HepG2 (cell line): ENCODE data around the gene FER1L5. TPM values are rescaled to one million over a fixed set of nuclear protein-coding genes. Genes with fewer than 3 reads are reported as not detected.
A peak's percentile ranks its signal among the peaks of the same experiment; 100 is the strongest.

Experiments
- CBX5 ChIP-seq: sonication (generic); formaldehyde crosslinking; IDR thresholded peaks from 2 replicates; pipeline ENCODE4 v1.4.0; 2020; ENCODE audit warnings: missing genetic modification reagents, borderline replicate concordance
- GTF3A ChIP-seq: sonication (generic); formaldehyde crosslinking; conservative IDR thresholded peaks from 2 replicates; pipeline ENCODE4 v1.4.0; 2020; ENCODE audit warnings: mild to moderate bottlenecking, missing genetic modification reagents
- IRF2 ChIP-seq: IDR thresholded peaks from 2 replicates; pipeline ENCODE4 v1.6.1; 2018; ENCODE audit warnings: missing genetic modification reagents, missing compliant biosample characterization
- MBD4 ChIP-seq: IDR thresholded peaks from 2 replicates; pipeline ENCODE4 v1.6.1; 2012; ENCODE audit warnings: low read length, inconsistent platforms, borderline replicate concordance
- NR1H2 ChIP-seq: sonication (generic); formaldehyde crosslinking; IDR thresholded peaks from 2 replicates; pipeline ENCODE4 v1.8.1; 2022; ENCODE audit warnings: low read depth, missing genetic modification reagents, borderline replicate concordance
- PRMT3 ChIP-seq: sonication (generic); formaldehyde crosslinking; IDR thresholded peaks from 2 replicates; pipeline ENCODE4 v1.8.1; 2022; ENCODE audit warnings: low read depth, mild to moderate bottlenecking, moderate library complexity, missing genetic modification reagents, borderline replicate concordance
- YEATS4 ChIP-seq: sonication (generic); formaldehyde crosslinking; IDR thresholded peaks from 2 replicates; pipeline ENCODE4 v1.4.0; 2020; ENCODE audit warnings: missing genetic modification reagents, borderline replicate concordance
- ZHX2 ChIP-seq, 2 experiments: sonication (generic) in 1 of 2; formaldehyde crosslinking in 1 of 2; IDR thresholded peaks; 2 replicates each; pipeline versions ENCODE4 v1.6.1 to v1.9.0; 2014 to 2022; ENCODE audit warnings: antibody characterized with exemption in 1 of 2, borderline replicate concordance in 1 of 2, inconsistent platforms in 1 of 2, low read depth in 1 of 2, missing genetic modification reagents in 1 of 2
- ZNF3 ChIP-seq: IDR thresholded peaks from 2 replicates; pipeline ENCODE4 v1.7.0; 2017; ENCODE audit warnings: inconsistent platforms
- ZNF552 ChIP-seq: sonication (generic); formaldehyde crosslinking; IDR thresholded peaks from 2 replicates; pipeline ENCODE4 v1.9.0; 2022; ENCODE audit warnings: missing genetic modification reagents, mild to moderate bottlenecking, borderline replicate concordance
- ZNF672 ChIP-seq: sonication (generic); formaldehyde crosslinking; IDR thresholded peaks from 2 replicates; pipeline ENCODE4 v1.8.1; 2022; ENCODE audit warnings: missing genetic modification reagents
- ZNF703 ChIP-seq: sonication (generic); formaldehyde crosslinking; IDR thresholded peaks from 2 replicates; pipeline ENCODE4 v1.5.1; 2020; ENCODE audit warnings: missing genetic modification reagents, mild to moderate bottlenecking, moderate library complexity, borderline replicate concordance
- ZNF776 ChIP-seq: sonication (generic); formaldehyde crosslinking; IDR thresholded peaks from 2 replicates; pipeline ENCODE4 v1.4.0; 2020; ENCODE audit warnings: mild to moderate bottlenecking, missing genetic modification reagents
- ZNF841 ChIP-seq: sonication (generic); formaldehyde crosslinking; IDR thresholded peaks from 2 replicates; pipeline ENCODE4 v1.8.1; 2023; ENCODE audit warnings: missing genetic modification reagents, borderline replicate concordance
- polyA plus RNA-seq, 8 experiments: library from polyadenylated mRNA; depleted of rRNA in 3 of 8; stranded (reverse) in 7 of 8; unstranded in 1 of 8; fragments of >200 nt; fragmentation: Illumina TruSeq in 4 of 8; extraction: Trizol in 4 of 8; gene quantifications; 2 replicates each; pipeline versions ENCODE4 v1.2.1 to v1.2.3, GENCODE V29; 2011 to 2016; ENCODE audit warnings: low read depth in 4 of 8, missing spikeins in 1 of 8, mixed read lengths in 1 of 8; ENCODE audit not compliant: insufficient read depth in 1 of 8
- total RNA-seq, 5 experiments: library from RNA; depleted of rRNA; stranded (reverse); fragments of >200 nt; fragmentation: Illumina TruSeq; extraction: Trizol; gene quantifications; 2 replicates each; pipeline ENCODE4 v1.2.3, GENCODE V29; 2016; ENCODE audit warnings: low read depth in 1 of 5
- TF ChIP-seq, protein P1 (sequence below): sonication (generic); formaldehyde crosslinking; IDR thresholded peaks from 2 replicates; pipeline ENCODE4 v1.4.0; 2020; ENCODE audit warnings: missing genetic modification reagents
- TF ChIP-seq, protein P2 (sequence below): sonication (generic); formaldehyde crosslinking; IDR thresholded peaks from 2 replicates; pipeline ENCODE4 v1.5.0; 2020; ENCODE audit warnings: mild to moderate bottlenecking, missing genetic modification reagents
- TF ChIP-seq, protein P3 (sequence below): sonication (generic); formaldehyde crosslinking; IDR thresholded peaks from 2 replicates; pipeline ENCODE4 v1.8.0; 2022; ENCODE audit warnings: missing genetic modification reagents, mild to moderate bottlenecking, inconsistent platforms, borderline replicate concordance

FER1L5 gene
- total and polyA plus RNA-seq, 2 of the 13 experiments (the other 11 are each of a cell fraction or from before 2014, with no cell fraction given): 0.02 to 0.08 TPM

DNA sequence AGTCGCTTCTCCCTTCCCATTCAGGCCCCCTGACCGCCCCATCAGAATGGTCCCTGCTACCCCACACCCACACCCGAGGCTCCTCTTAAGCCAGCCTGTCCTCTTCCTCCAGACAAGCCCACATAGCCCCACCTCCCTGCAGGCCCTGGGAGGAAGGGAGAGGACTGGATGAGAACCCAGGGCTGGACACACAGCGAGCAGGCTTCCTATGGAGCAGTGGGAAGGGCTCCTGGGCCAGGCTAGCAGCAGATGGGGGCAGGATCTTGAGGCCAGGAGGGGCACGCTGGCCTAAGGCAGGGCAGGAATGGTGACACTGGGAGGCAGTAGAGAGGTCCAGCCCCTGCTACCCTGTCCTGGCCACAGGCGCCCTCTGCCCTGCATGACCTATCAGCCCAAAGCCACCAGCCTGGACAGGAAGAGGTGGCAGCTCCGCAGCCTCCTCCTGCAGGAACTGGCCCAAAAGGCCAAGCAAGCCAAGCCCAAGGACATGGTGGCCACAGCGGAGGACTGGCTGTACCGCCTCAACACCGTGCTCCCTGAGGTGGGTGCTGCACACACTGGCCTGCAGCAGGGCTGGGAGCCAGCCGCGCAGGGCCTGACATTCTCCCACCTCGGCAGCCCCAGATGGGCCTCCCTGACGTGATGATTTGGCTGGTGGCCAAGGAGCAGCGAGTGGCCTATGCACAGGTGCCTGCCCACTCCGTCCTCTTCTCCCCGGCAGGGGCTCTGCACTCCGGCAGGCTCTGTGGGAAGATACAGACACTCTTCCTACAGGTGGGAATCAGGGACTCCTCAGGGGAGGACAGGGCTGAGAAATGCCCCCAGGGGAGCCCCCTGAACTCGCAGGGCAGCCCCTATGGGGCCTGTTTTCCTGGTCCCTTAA lies 43.3 kb downstream of the FER1L5 start (continued):
- TF ChIP-seq PRMT3 (no peak), ZNF703 (no peak), ZNF3 (CRISPR knock-in tag) (no peak), ZNF552 (CRISPR knock-in tag) (peak; percentile 80; the same call in 1 of the 2 replicates), IRF2 (CRISPR knock-in tag) (peak; percentile 29; the same call in 1 of the 2 replicates), YEATS4 (CRISPR knock-in tag) (peak; percentile 50), ZNF672 (CRISPR knock-in tag) (no peak), ZNF841 (CRISPR knock-in tag) (no peak), ZHX2 (IDR thresholded peaks at IDR 0.05; ENCODE audit: low read depth) (no peak), ZHX2 (CRISPR knock-in tag; IDR thresholded peaks at IDR 0.05; ENCODE audit: borderline replicate concordance) (no peak), MBD4 (no peak), CBX5 (CRISPR knock-in tag) (peak; percentile 78), GTF3A (CRISPR knock-in tag) (no peak), NR1H2 (CRISPR knock-in tag) (no peak), ZNF776 (0 out of 2 replicates have a peak, but pooled peaks have one; percentile 33)
- TF ChIP-seq, protein P1, sequence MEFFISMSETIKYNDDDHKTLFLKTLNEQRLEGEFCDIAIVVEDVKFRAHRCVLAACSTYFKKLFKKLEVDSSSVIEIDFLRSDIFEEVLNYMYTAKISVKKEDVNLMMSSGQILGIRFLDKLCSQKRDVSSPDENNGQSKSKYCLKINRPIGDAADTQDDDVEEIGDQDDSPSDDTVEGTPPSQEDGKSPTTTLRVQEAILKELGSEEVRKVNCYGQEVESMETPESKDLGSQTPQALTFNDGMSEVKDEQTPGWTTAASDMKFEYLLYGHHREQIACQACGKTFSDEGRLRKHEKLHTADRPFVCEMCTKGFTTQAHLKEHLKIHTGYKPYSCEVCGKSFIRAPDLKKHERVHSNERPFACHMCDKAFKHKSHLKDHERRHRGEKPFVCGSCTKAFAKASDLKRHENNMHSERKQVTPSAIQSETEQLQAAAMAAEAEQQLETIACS (CRISPR knock-in tag): no peak
- TF ChIP-seq, protein P2, sequence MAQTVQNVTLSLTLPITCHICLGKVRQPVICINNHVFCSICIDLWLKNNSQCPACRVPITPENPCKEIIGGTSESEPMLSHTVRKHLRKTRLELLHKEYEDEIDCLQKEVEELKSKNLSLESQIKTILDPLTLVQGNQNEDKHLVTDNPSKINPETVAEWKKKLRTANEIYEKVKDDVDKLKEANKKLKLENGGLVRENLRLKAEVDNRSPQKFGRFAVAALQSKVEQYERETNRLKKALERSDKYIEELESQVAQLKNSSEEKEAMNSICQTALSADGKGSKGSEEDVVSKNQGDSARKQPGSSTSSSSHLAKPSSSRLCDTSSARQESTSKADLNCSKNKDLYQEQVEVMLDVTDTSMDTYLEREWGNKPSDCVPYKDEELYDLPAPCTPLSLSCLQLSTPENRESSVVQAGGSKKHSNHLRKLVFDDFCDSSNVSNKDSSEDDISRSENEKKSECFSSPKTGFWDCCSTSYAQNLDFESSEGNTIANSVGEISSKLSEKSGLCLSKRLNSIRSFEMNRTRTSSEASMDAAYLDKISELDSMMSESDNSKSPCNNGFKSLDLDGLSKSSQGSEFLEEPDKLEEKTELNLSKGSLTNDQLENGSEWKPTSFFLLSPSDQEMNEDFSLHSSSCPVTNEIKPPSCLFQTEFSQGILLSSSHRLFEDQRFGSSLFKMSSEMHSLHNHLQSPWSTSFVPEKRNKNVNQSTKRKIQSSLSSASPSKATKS (CRISPR knock-in tag): no peak
- TF ChIP-seq, protein P3, sequence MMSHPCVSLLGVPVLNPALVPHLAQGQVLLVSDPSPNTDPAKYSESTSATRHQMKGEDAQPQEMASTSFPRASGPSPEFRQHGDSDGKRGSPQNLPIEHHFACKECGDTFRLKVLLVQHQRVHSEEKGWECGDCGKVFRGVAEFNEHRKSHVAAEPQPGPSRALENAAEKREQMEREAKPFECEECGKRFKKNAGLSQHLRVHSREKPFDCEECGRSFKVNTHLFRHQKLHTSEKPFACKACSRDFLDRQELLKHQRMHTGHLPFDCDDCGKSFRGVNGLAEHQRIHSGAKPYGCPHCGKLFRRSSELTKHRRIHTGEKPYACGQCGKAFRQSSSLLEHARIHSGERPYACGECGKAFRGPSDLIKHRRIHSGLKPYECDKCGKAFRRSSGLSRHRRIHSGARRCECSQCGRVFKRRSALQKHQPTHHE (CRISPR knock-in tag): no peak
